Urinary bladder (tissue), 4 donors: ENCODE results near the gene ETS1. TPM values are rescaled to one million over a fixed set of nuclear protein-coding genes. Genes with fewer than 3 reads are reported as not detected.

Experiments
- DNase-seq: peaks from one replicate; pipeline ENCODE4 v3.0.0-alpha.2; 2015; ENCODE audit errors: extremely low spot score
- H3K27ac ChIP-seq: one replicate; pipeline ENCODE4 v1.5.1; 2013; ENCODE audit warnings: low read depth, mild to moderate bottlenecking, moderate library complexity
- H3K36me3 ChIP-seq: one replicate; pipeline ENCODE4 v1.6.1; 2013; ENCODE audit warnings: mild to moderate bottlenecking, moderate library complexity; ENCODE audit not compliant: insufficient read depth
- H3K4me1 ChIP-seq: one replicate; pipeline ENCODE4 v1.6.1; 2013; ENCODE audit warnings: mild to moderate bottlenecking, moderate library complexity; ENCODE audit not compliant: insufficient read depth
- H3K4me3 ChIP-seq: one replicate; pipeline ENCODE4 v1.5.1; 2013; ENCODE audit warnings: low read depth, low read length
- whole genome bisulfite sequencing: extraction: QIAGEN DNeasy Blood & Tissue Kit; methylation state at CpG from one replicate; pipeline ENCODE4 v1.1.7; 2013; 5-methylcytosine and 5-hydroxymethylcytosine counted together
- polyA plus RNA-seq: library from polyadenylated mRNA; stranded (reverse); fragments of 200-250 nt; gene quantifications from one replicate; pipeline ENCODE4 v1.2.3, GENCODE V29; 2013
- small RNA-seq: library from RNA; depleted of rRNA; stranded (forward); fragments of <200 nt; gene quantifications from one replicate; pipeline ENCODE3, GENCODE V24; 2014
- total RNA-seq: library from RNA; depleted of rRNA; stranded (reverse); fragments of >200 nt; gene quantifications from one replicate; pipeline ENCODE4 v1.2.3, GENCODE V29; 2014
- donor health status: healthy with polysubstance abuse.
- donor health status: healthy.

The ETS1 gene
- total and polyA plus RNA-seq, 2 donors = 35.6 to 64.0 TPM

GRCh38 chr11:128412847-128413791 lies 174.2 kb downstream of the ETS1 start:
- Histone ChIP-seq H3K4me3 (no peak overlapping the region), H3K4me1 (peaks cover under 1% of the 10 kb centered on the region), H3K27ac (no peak overlapping the region), H3K36me3 (no peaks in the 10 kb centered on the region)
- DNase-seq = no peak
- 81% methylated on average over 4 of the region's 4 CpGs for WGBS

GRCh38 chr11:128411812-128412211 lies 175.5 kb downstream of the ETS1 start:
- Histone ChIP-seq H3K4me3 (no peak overlapping the region), H3K4me1 (peaks cover 1% of the 10 kb centered on the region), H3K27ac (no peak overlapping the region), H3K36me3 (no peaks in the 10 kb centered on the region)
- WGBS = 79% methylated on average over 5 of the region's 5 CpGs
- DNase-seq = no peak

GRCh38 chr11:128411150-128411549 lies 176.2 kb downstream of the ETS1 start:
- no peak for DNase-seq
- Histone ChIP-seq H3K4me1 (peaks cover 1% of the 10 kb centered on the region), H3K27ac (no peak overlapping the region), H3K36me3 (no peaks in the 10 kb centered on the region), H3K4me3 (no peak overlapping the region)

- WGBS = 66% methylated on average over 2 of the region's 2 CpGs
- DNase-seq = no peak
- Histone ChIP-seq H3K4me1 (peaks cover 1% of the 10 kb centered on the region), H3K27ac (no peak overlapping the region), H3K36me3 (no peaks in the 10 kb centered on the region), H3K4me3 (no peak overlapping the region)
These were observed 177.9 kb downstream of the ETS1 start for GRCh38 chr11:128409476-128409875.

Small RNA genes within 50 kb of the gene (small RNA-seq; reads per million reads assigned to genes)
- not detected for gene MIR6090

Other genes with a start within 250 kb of the ETS1 start
- 18.0 TPM for gene FLI1, start 106.5 kb upstream of the ETS1 start, total RNA-seq
- 12.4 TPM for gene FLI1, start 106.5 kb upstream of the ETS1 start, polyA plus RNA-seq